ENCODE results near the gene SYCP2L.

DNA sequence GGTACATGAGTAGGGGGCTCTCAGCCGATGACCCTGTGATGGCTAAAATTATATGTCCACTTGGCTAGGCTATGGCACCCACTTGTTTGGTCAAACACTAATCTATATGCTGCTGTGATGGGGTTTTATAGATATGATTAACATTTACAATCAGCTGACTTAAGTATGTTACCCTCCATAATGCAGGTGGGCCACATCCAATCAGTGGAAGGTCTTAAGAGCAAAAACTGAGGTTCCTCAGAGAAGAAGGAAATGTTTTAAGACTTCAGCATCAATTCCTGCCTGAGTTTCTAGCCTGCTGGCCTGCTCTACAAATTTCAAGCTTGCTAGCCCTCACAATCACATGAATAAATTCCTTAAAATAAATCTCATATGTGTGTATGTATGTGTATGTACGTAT is 29.6 kb upstream of the SYCP2L start:
- TF ChIP-seq, protein P1, sequence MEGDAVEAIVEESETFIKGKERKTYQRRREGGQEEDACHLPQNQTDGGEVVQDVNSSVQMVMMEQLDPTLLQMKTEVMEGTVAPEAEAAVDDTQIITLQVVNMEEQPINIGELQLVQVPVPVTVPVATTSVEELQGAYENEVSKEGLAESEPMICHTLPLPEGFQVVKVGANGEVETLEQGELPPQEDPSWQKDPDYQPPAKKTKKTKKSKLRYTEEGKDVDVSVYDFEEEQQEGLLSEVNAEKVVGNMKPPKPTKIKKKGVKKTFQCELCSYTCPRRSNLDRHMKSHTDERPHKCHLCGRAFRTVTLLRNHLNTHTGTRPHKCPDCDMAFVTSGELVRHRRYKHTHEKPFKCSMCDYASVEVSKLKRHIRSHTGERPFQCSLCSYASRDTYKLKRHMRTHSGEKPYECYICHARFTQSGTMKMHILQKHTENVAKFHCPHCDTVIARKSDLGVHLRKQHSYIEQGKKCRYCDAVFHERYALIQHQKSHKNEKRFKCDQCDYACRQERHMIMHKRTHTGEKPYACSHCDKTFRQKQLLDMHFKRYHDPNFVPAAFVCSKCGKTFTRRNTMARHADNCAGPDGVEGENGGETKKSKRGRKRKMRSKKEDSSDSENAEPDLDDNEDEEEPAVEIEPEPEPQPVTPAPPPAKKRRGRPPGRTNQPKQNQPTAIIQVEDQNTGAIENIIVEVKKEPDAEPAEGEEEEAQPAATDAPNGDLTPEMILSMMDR (IDR thresholded peaks at IDR 0.05 in 4 of 5, conservative IDR thresholded peaks at IDR 0.05 in 1 of 5), result no peak
- TF ChIP-seq POLR2A (IDR thresholded peaks at IDR 0.05), result no peak
